Hepatocyte (in vitro differentiated cells): ENCODE data around the gene TEKT5.

Experiments
- CTCF ChIP-seq: fragments of 200-600 bp; sonication (generic); IDR thresholded peaks from 2 replicates; pipeline ENCODE4 v1.5.1; 2016; ENCODE audit warnings: antibody characterized with exemption, mild to moderate bottlenecking; ENCODE audit not compliant: poor library complexity
- EZH2 ChIP-seq: fragments of 200-600 bp; sonication (generic); IDR thresholded peaks from 2 replicates; pipeline ENCODE4 v1.6.1; 2016; ENCODE audit warnings: antibody characterized with exemption, mild to moderate bottlenecking, borderline replicate concordance

- TF ChIP-seq CTCF (no peak), EZH2 (no peak)
Observed at GRCh38 chr16:10676284-10676683, 18.4 kb downstream of the TEKT5 start.
